ENCODE data around the gene NPHP1.
A peak's percentile ranks its signal among the peaks of the same experiment; 100 is the strongest.
"Not testable (repeated sequence)": the region's sequence is repeated elsewhere in the genome, so short reads cannot be mapped to it uniquely, and the experiment has no call there.

NPHP1 gene

GRCh38 chr2:110204408-110205385, at the start of gene NPHP1:
TSS of gene NPHP1 (minus strand) at chr2:110205013. CDS start at chr2:110204968, 45 bp downstream.
- peak; percentile 67 to 72 (median 69) for DNase-seq (ENCODE audit: low read depth in 3 of 3)

DNA sequence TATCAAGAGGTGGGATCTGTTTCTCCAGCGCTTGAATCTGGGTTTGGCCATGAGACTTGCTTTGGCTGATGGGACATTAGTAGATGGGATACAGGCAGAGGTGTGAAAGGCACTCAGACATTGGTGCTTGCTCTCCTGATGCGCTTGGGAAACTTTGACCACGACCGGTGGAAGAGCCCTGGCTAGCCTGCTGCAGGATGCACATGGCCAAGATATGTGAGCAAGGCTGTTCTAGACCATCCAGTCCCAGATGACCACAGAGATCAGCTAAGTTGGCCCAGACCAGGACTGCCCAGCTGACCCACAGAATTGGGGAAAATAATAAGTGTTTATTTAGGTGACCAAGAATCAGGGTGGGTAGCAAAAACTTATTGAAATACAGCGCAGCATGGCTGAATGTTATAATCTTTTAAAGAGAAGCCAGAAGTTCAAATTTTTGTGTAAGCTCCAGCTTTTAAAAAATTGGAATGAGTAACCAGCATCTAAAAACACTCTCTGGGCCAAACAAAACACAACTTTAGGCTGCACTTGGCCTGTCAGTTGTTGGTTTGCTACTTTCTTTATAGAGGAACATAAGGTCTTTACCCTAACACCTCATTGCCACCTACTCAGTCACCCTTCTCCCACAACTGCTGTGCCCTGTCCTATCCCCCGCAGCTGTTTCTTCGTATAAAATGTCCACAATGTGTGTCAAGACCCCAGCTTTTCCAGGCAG, 43.4 kb upstream of the NPHP1 start:
- DNase-seq (ENCODE audit: low read depth in 3 of 3) = not testable (repeated sequence)

DNA sequence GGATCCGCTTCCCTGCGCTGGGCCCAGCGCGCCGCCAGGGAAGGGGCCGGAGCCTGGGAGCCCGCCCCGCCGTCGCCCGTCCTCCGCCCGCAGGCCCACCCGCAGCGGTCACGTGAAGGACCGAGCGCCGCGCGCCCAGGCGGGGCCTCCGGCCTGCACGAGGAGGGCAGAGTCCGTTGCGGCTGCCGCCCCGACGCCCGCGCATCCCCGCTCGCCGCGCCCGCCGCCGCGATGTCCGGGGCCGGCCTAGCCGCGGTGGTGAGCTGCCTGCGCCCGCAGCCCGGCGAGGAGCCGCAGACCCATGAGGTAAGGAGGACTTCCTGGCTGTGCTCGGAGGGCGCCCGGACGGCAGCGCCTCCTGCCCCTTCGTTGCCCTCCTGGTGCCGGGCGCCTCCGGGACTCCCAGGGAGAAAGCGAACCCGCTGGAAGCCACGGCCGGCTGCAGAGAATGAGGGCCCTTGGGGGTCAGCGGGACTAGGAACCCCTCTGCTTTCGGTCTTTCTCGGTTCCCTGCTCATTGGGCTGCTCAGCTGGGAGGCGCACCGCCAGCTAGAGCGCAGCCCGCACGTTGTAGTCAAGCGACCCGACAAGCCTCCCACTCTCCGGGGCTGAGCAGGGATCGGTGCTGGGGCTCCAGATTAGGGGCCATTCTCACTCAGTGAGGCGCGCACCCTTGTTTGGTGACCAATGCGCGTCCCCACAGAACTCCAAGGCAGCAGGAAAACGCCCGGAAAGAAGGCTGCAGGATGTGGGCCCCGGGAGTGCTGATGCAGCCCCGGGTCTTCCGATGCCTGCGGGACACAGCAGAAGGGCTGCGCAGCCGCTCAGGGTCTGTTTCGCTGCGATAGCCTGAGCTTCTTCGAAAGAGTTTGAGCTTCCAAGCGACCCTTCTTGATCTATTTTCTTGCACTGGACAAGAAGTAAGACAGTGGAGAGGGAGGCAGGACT, 40.9 kb upstream of the NPHP1 start:
- DNase-seq (ENCODE audit: low read depth in 3 of 3) = not testable (repeated sequence)

- DNase-seq (ENCODE audit: low read depth in 3 of 3) = not testable (repeated sequence)
Measured at GRCh38 chr2:110243283-110243682, 38.5 kb upstream of the NPHP1 start.

DNA sequence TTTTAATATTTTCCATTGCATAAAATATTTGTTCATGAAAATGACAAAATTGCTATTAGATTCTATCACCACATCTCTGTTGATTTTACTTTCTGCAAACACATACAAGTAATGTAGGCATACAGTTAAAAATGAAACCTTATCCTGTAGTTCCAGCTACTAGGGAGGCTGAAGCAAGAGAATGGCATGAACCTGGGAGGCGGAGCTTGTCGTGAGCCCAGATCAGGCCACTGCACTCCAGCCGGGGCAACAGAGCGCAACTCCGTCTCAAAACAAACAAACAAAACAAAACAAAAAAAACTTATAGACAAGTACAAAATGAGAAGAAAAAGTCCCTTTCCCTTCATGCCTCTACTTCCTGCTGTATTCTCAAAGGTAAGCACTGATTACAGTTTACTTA, 29.7 kb upstream of the NPHP1 start:
- DNase-seq (ENCODE audit: low read depth in 3 of 3) = not testable (repeated sequence)

GRCh38 chr2:110229886-110230285, 25.1 kb upstream of the NPHP1 start:
- not testable (repeated sequence) for DNase-seq (ENCODE audit: low read depth in 3 of 3)

DNA sequence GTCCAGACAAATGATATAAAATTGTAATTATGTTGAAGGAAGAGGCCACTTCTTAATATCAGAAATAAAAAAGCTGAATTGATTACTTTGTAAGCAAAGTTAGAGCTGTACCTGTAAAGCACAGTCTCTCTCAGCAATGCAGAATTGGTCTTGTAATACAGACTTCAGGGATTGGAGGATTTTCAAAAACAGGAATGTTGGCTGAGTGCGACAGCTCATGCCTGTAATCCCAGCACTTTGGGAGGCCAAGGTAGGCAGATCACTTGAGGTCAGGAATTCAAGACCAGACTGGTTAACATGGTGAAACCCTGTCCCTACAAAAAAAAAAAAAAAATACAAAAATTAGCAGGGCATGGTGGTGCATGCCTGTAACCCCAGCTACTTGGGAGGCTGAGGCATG, 17.8 kb upstream of the NPHP1 start:
- not testable (repeated sequence) for DNase-seq (ENCODE audit: low read depth in 3 of 3)

- DNase-seq (ENCODE audit: low read depth in 3 of 3) = no peak
Measured at GRCh38 chr2:110221938-110222337, 17.1 kb upstream of the NPHP1 start.

GRCh38 chr2:110220190-110220564, 15.4 kb upstream of the NPHP1 start:
- no peak for DNase-seq (ENCODE audit: low read depth in 3 of 3)

GRCh38 chr2:110219496-110220189, 14.8 kb upstream of the NPHP1 start:
- no peak for DNase-seq (ENCODE audit: low read depth in 3 of 3)

DNA sequence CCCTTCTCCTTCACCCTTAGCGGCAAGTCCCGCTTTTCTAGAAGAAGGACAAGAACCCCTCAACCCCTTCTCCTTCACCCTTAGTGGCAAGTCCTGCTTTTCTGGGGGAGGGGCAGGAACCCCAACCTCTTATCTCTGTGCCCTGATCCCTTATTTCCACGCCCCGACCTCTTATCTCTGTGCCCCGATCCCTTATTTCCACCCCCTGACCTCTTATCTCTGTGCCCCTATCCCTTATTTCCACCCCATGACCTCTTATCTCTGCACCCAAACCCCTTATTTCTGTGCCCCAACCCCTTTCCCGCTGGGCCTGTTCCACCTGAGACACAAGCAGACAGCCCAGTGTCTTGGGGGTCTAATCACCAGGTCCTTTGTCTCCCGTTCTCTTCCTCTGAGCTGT, 14.1 kb upstream of the NPHP1 start:
- not testable (repeated sequence) for DNase-seq (ENCODE audit: low read depth in 3 of 3)

- no peak for DNase-seq (ENCODE audit: low read depth in 3 of 3)
Measured at GRCh38 chr2:110216803-110217202, 12.0 kb upstream of the NPHP1 start.

GRCh38 chr2:110216199-110216598, 11.4 kb upstream of the NPHP1 start:
- DNase-seq (ENCODE audit: low read depth in 3 of 3) = no peak

GRCh38 chr2:110215566-110216158, 10.8 kb upstream of the NPHP1 start:
- DNase-seq (ENCODE audit: low read depth in 3 of 3) = no peak

DNA sequence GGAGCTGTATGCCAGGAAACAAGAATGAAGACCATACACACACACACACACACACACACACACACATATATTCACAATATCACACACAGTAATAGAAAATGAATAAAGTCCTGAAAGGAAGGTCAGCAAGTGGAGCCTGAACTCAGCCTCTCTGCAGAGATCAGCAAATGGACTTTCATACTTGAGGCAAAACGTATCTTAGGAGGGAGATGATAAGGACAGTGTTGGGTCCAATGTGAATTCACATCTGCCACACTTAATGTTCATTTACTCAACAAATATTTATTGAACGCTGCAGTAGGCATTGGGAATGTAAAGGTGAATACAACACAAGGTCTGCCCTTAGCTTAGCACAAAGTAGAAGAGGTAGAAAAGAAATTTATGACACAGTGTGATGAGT, 10.3 kb upstream of the NPHP1 start:
- no peak for DNase-seq (ENCODE audit: low read depth in 3 of 3)

- DNase-seq (ENCODE audit: low read depth in 3 of 3) = not testable (repeated sequence)
Measured at GRCh38 chr2:110213522-110213921, 8.7 kb upstream of the NPHP1 start.

DNA sequence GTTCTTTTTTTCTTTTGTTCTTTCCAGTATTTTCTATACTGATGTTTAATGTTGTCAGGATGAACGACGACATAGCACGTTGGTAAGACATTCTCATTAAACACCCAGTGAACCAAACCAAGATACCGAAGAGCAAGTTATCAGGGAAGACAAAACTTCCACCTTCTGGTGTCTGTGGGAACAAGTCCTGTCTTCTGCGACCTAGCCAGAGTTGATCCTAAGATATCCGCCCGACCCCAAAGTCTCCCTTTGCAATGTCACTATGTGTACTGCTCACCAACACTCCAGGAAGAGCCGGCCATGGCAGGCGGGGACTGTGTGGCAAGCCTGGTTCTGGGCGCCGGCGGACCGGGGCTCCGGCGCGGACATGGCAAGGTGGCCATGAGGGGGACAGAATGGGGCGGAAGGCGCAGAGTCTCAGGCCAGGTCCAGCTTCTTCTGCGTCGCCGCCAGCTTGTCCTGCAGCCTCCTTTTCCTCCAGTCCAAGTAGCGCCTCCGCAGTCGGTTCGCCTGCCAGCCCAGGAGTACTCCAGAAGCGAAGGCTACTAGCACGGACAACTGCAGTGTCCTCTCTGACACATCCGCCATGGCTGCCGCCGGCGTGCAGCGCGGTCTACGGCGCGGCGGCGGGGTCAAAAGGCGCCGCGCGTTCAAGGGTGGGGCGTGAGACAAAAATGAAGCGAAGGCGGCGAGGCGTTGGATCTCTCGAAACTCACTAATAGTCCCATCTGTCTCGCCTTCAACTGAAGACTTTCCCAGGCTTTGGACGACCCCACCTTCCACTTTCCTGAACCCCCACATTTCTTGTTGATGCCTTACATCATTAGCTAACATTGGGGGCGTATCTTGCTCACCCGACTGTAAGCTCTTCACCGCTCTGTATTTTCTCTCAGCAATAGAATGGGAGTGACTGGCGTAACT, 7.4 kb upstream of the NPHP1 start, which contains the start of gene MTLN:
Gene MTLN (minus strand): TSS at position 610 of the 921 bp plus-strand sequence. CDS start 22 bp downstream, at position 588.
- DNase-seq (ENCODE audit: low read depth in 3 of 3) = peak; percentile 27 to 34 (median 34)

DNA sequence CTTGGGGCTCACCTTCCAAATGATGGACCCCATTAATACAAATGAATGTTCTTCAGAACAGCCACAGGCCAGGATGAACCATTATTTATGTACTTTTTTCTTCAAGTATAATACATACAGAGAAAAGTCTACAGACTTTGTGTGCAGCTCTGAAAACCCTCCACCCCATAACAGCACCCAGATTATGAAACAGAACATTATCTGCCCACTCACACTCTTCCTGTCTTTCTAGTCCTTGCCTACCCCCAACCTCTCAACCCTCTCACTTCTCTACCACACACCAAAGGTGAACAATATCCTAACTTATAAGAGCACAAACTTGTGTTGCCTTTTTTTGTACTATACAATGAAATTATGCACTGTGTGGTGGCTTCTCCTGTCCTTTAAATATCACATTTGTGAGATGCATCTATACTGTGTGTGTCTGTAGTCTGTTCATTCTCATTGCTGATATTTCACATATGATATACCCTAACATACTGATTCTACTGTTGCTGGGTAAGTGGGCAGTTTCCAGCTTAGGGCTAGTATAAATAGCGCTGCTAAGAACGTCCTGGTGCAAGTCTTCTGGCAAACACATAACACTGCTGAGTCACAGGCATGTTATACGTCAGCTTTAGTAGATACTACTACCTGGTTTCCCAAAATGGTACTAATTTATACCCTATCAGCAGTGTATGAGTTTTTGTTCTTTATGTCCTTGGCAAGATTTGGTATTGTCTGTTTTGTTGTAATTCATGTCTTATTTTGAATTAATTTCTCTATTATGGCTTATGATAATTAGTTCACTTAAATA, 1.0 kb upstream of the NPHP1 start:
- no peak for DNase-seq (ENCODE audit: low read depth in 3 of 3)

Data from stimulated activated CD4-positive, alpha-beta T cell treated with anti-CD3 and anti-CD28 coated beads, TNF-alpha, amount 100 ng/mL, for 4 hours (primary cell).